IMR-90 (cell line): ENCODE results near the gene UTF1. TPM values are rescaled to one million over a fixed set of nuclear protein-coding genes. Genes with fewer than 3 reads are reported as not detected.

Experiments
- ATAC-seq: fragments of 200-7000 bp; cut with Tn5 transposase; 2 replicates; pipeline ENCODE4 v1.9.1; 2020; ENCODE audit warnings: low read depth, mild to moderate bottlenecking, moderate library complexity
- BruUV-seq: library from RNA; stranded (reverse); fragments of 400-500 nt; replicated peaks from 2 replicates; lab custom pipeline; 2021; lab: Mats Ljungman, UMichigan
- CTCF ChIA-PET: fragments of 300-600 bp; formaldehyde crosslinking; extraction: SDS; loops from one replicate; lab custom pipeline; 2021; ENCODE audit warnings: antibody characterized with exemption; lab: Yijun Ruan, JAX
- POLR2A ChIA-PET: fragments of 300-600 bp; sonication (Branson Sonifier 250); formaldehyde crosslinking; loops from one replicate; lab custom pipeline; 2022; ENCODE audit warnings: antibody characterized with exemption; ENCODE audit not compliant: unreplicated experiment; lab: Charles Lee
- DNase-seq: peaks from one replicate; pipeline ENCODE4 v3.0.0; 2013
- H2AFZ ChIP-seq: replicated peaks from 2 replicates; pipeline ENCODE3; 2013; ENCODE audit warnings: low read length, mild to moderate bottlenecking; ENCODE audit not compliant: poor library complexity
- H2AK5ac ChIP-seq: 2 replicates; pipeline ENCODE4 v1.6.1; 2013; ENCODE audit warnings: low read depth, low read length, inconsistent platforms
- H2AK9ac ChIP-seq: replicated peaks from 2 replicates; pipeline ENCODE3; 2013; ENCODE audit warnings: mild to moderate bottlenecking, low read depth, low read length, moderate library complexity; ENCODE audit not compliant: poor library complexity
- H2BK120ac ChIP-seq: 2 replicates; pipeline ENCODE4 v1.6.1; 2013; ENCODE audit warnings: low read depth, low read length, inconsistent platforms
- H2BK15ac ChIP-seq: 3 replicates; pipeline ENCODE4 v1.6.1; 2013; ENCODE audit warnings: low read depth, low read length, inconsistent platforms
- H2BK20ac ChIP-seq: 2 replicates; pipeline ENCODE4 v1.6.1; 2013; ENCODE audit warnings: low read depth, mild to moderate bottlenecking, inconsistent platforms, low read length, moderate library complexity
- H2BK5ac ChIP-seq: 2 replicates; pipeline ENCODE4 v1.6.1; 2013; ENCODE audit warnings: mild to moderate bottlenecking, low read depth, low read length, inconsistent platforms; ENCODE audit not compliant: poor library complexity, severe bottlenecking
- H3K14ac ChIP-seq: replicated peaks from 2 replicates; pipeline ENCODE4 v1.6.1; 2013; ENCODE audit warnings: low read depth, low read length, inconsistent platforms
- H3K18ac ChIP-seq: 2 replicates; pipeline ENCODE4 v1.6.1; 2013; ENCODE audit warnings: low read depth, low read length, control low read depth
- H3K23ac ChIP-seq: 2 replicates; pipeline ENCODE4 v1.6.1; 2013; ENCODE audit warnings: low read depth, low read length, inconsistent platforms
- H3K27ac ChIP-seq: 2 replicates; pipeline ENCODE4 v1.5.1; 2013; ENCODE audit warnings: mild to moderate bottlenecking, control low read depth, low read length; ENCODE audit not compliant: insufficient read depth
- H3K27me3 ChIP-seq: 2 replicates; pipeline ENCODE4 v1.6.1; 2013; ENCODE audit warnings: low read length; ENCODE audit not compliant: control insufficient read depth, insufficient read depth
- H3K36me3 ChIP-seq: 2 replicates; pipeline ENCODE4 v1.6.1; 2013; ENCODE audit warnings: low read length, mixed read lengths; ENCODE audit not compliant: control insufficient read depth, insufficient read depth
- H3K4ac ChIP-seq: 2 replicates; pipeline ENCODE4 v1.6.1; 2013; ENCODE audit warnings: low read depth, low read length, inconsistent platforms
- H3K4me1 ChIP-seq: 2 replicates; pipeline ENCODE4 v1.6.1; 2013; ENCODE audit warnings: low read length, mixed read lengths; ENCODE audit not compliant: control insufficient read depth, insufficient read depth
- H3K4me2 ChIP-seq: 2 replicates; pipeline ENCODE4 v1.6.1; 2013; ENCODE audit warnings: low read depth, mild to moderate bottlenecking, control low read depth, low read length, moderate library complexity
- H3K4me3 ChIP-seq: 2 replicates; pipeline ENCODE4 v1.5.1; 2013; ENCODE audit warnings: low read depth, mild to moderate bottlenecking, control low read depth, low read length, moderate library complexity; ENCODE audit not compliant: insufficient read depth
- H3K56ac ChIP-seq: 2 replicates; pipeline ENCODE4 v1.6.1; 2013; ENCODE audit warnings: low read length, inconsistent platforms; ENCODE audit not compliant: insufficient read depth; ENCODE audit errors: extremely low read depth
- H3K79me1 ChIP-seq, 2 experiments: 2 replicates each; pipeline ENCODE4 v1.6.1; 2013; ENCODE audit warnings: low read length in 2 of 2, inconsistent platforms in 1 of 2, low read depth in 1 of 2
- H3K9ac ChIP-seq: 2 replicates; pipeline ENCODE4 v1.6.1; 2013; ENCODE audit warnings: low read depth, low read length, control low read depth
- H3K9me1 ChIP-seq: 2 replicates; pipeline ENCODE4 v1.6.1; 2013; ENCODE audit warnings: low read length, inconsistent platforms; ENCODE audit not compliant: insufficient read depth
- H3K9me3 ChIP-seq: 2 replicates; pipeline ENCODE4 v1.6.1; 2013; ENCODE audit warnings: low read length; ENCODE audit not compliant: control insufficient read depth, insufficient read depth
- H4K20me1 ChIP-seq: 2 replicates; pipeline ENCODE4 v1.6.1; 2013; ENCODE audit warnings: low read length, inconsistent platforms; ENCODE audit not compliant: insufficient read depth
- H4K5ac ChIP-seq: 2 replicates; pipeline ENCODE4 v1.6.1; 2013; ENCODE audit warnings: mild to moderate bottlenecking, low read depth, low read length, control low read depth
- H4K8ac ChIP-seq, 2 experiments: 2 replicates each; pipeline ENCODE4 v1.6.1; 2013; ENCODE audit warnings: low read depth in 2 of 2, low read length in 2 of 2, control low read depth in 1 of 2, inconsistent platforms in 1 of 2
- H4K91ac ChIP-seq: 2 replicates; pipeline ENCODE4 v1.6.1; 2013; ENCODE audit warnings: low read depth, low read length, inconsistent platforms; ENCODE audit not compliant: insufficient read depth
- FOS ChIP-seq: fragments of 150-350 bp; IDR thresholded peaks from 2 replicates; pipeline ENCODE4 v1.6.1; 2016; ENCODE audit warnings: low read depth, low read length
- MAFK ChIP-seq: IDR thresholded peaks from 2 replicates; pipeline ENCODE4 v1.6.1; 2012; ENCODE audit warnings: low read depth, low read length, improper control_type of control experiment
- NFE2L2 ChIP-seq: fragments of 150-350 bp; IDR thresholded peaks from 2 replicates; pipeline ENCODE4 v1.6.1; 2016; ENCODE audit warnings: low read depth, mild to moderate bottlenecking, low read length
- RFX5 ChIP-seq: IDR thresholded peaks from 2 replicates; pipeline ENCODE4 v1.8.0; 2012; ENCODE audit warnings: low read depth, mild to moderate bottlenecking, low read length, moderate library complexity
- WGBS, 2 experiments: methylation state at CpG; one replicate each; pipeline versions ENCODE4 v1.1.5 to v1.1.7; 2013; ENCODE audit warnings: missing lambda C conversion rate in 2 of 2; ENCODE audit not compliant: insufficient read length in 1 of 2; ENCODE audit errors: extremely low coverage in 2 of 2; 5-methylcytosine and 5-hydroxymethylcytosine counted together
- dilution Hi-C: fragments of 300-500 bp; cut with HindIII; formaldehyde crosslinking; loops from one replicate; pipeline ENCODE4 v1.14.3; 2018; ENCODE audit warnings: low sequenced_read_pairs; ENCODE audit not compliant: unreplicated experiment
- in situ Hi-C: fragments of 300-500 bp; cut with MboI; formaldehyde crosslinking; loops from 3 replicates; pipeline ENCODE4 v1.14.3; 2019; ENCODE audit warnings: low sequenced_read_pairs, inconsistent platforms, mixed read lengths
- intact Hi-C: fragments of 100-400 bp; cut with micrococcal nuclease; formaldehyde crosslinking; loops from 2 replicates; pipeline ENCODE4 v1.10.0; 2022
- polyA plus RNA-seq, 3 experiments: library from polyadenylated mRNA; depleted of rRNA; stranded (reverse); fragments of >200 nt; gene quantifications; 2 replicates each; pipeline ENCODE4 v1.2.3, GENCODE V29; 2012; ENCODE audit warnings: low replicate concordance in 1 of 3
- total RNA-seq: library from RNA; depleted of rRNA; stranded (reverse); fragments of >200 nt; gene quantifications from 2 replicates; pipeline ENCODE4 v1.2.3, GENCODE V29; 2012
- TF ChIP-seq, protein P1 (sequence below): fragments of 150-350 bp; IDR thresholded peaks from 2 replicates; pipeline ENCODE4 v1.6.1; 2016; ENCODE audit warnings: low read depth, mild to moderate bottlenecking, low read length, moderate library complexity, borderline replicate concordance
- TF ChIP-seq, protein P2 (sequence below): conservative IDR thresholded peaks from 2 replicates; pipeline ENCODE4 v1.5.1; 2012; ENCODE audit warnings: mild to moderate bottlenecking, low read depth, low read length, improper control_type of control experiment

The UTF1 gene
- total and polyA plus RNA-seq, 2 of the 4 experiments (the other 2 are of a cell fraction) = not detected

DNA sequence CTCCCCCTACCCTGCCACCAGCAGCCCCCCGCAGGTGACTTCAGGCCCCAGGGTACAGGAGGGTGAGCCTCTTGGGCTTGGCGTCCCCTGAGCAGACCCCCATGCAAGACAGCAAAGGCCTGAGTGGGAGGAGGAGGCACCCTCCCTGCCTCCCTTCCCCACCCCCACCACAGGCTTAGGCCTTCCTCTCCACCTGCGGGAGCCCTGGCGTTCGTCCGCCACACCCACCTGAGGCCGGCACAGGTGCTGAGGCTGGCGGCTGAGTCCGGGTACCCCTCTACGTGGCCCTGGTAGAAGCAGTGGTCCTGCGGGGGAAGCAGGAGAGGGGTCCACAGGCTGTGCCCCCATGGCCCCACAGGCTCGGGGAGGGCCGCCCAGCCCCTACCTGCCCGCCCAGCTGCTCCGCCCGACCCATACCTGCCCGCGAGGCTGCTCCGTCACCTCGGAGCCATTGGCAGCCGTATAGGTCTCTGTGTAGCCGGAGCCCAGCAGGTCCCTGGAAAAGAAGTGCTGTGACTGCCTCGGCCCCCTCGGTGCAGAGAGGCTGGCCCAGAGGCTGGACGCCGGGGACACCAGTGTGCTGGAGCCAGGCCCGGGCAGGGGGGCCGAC, 43.6 kb downstream of the UTF1 start:
- Histone ChIP-seq H4K8ac (no peak overlapping the region), H3K79me1 (peaks cover 0 to 3% of the 10 kb centered on the region in 2 experiments; a peak in 1 of 4 replicates), H4K5ac (no peak overlapping the region), H3K27me3 (peaks cover 9% of the 10 kb centered on the region), H3K23ac (no peak overlapping the region), H2BK15ac (no peak overlapping the region), H4K20me1 (peaks cover 6% of the 10 kb centered on the region; the same call in 1 of the 2 replicates), H3K4me2 (no peak overlapping the region), H2AK9ac (no peak overlapping the region), H2BK5ac (no peak overlapping the region), H3K14ac (no peak overlapping the region), H3K9ac (no peak overlapping the region), H3K9me1 (0 out of 2 replicates have a peak, but pooled peaks cover 1% of the 10 kb centered on the region), H2BK20ac (no peak overlapping the region), H2AK5ac (no peak overlapping the region), H3K9me3 (no peaks in the 10 kb centered on the region), H3K4me3 (no peak overlapping the region), H3K4ac (no peak overlapping the region), H3K56ac (no peak overlapping the region), H3K18ac (no peak overlapping the region), H2AFZ (no peak overlapping the region), H3K27ac (no peak overlapping the region), H2BK120ac (no peak overlapping the region), H3K36me3 (peaks cover 4% of the 10 kb centered on the region; the same call in 1 of the 2 replicates), H4K91ac (no peak overlapping the region), H3K4me1 (peaks cover 9% of the 10 kb centered on the region)
- CTCF ChIA-PET = no interaction called here
- DNase-seq = no peak
- dilution Hi-C loops = no loop called here
- 91% methylated on average over 19 of the region's 28 CpGs; no CpG with 5 or more reads in 1 of the 2 experiments for WGBS, 2 experiments
- POLR2A ChIA-PET = no interaction called here
- BruUV-seq = no TSS peak
- no peak for TF ChIP-seq FOS
- TF ChIP-seq, protein P1, sequence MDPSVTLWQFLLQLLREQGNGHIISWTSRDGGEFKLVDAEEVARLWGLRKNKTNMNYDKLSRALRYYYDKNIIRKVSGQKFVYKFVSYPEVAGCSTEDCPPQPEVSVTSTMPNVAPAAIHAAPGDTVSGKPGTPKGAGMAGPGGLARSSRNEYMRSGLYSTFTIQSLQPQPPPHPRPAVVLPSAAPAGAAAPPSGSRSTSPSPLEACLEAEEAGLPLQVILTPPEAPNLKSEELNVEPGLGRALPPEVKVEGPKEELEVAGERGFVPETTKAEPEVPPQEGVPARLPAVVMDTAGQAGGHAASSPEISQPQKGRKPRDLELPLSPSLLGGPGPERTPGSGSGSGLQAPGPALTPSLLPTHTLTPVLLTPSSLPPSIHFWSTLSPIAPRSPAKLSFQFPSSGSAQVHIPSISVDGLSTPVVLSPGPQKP = no peak
- TF ChIP-seq, protein P2, sequence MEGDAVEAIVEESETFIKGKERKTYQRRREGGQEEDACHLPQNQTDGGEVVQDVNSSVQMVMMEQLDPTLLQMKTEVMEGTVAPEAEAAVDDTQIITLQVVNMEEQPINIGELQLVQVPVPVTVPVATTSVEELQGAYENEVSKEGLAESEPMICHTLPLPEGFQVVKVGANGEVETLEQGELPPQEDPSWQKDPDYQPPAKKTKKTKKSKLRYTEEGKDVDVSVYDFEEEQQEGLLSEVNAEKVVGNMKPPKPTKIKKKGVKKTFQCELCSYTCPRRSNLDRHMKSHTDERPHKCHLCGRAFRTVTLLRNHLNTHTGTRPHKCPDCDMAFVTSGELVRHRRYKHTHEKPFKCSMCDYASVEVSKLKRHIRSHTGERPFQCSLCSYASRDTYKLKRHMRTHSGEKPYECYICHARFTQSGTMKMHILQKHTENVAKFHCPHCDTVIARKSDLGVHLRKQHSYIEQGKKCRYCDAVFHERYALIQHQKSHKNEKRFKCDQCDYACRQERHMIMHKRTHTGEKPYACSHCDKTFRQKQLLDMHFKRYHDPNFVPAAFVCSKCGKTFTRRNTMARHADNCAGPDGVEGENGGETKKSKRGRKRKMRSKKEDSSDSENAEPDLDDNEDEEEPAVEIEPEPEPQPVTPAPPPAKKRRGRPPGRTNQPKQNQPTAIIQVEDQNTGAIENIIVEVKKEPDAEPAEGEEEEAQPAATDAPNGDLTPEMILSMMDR = no peak
- no peak for TF ChIP-seq MAFK
- no peak for TF ChIP-seq NFE2L2
- no peak for TF ChIP-seq RFX5
- no peak for ATAC-seq
- intact Hi-C loops = no loop called here
- in situ Hi-C loops = loop anchor here (25.0 kb wide), 1 partner anchor 611 kb away; no protein-coding TSS in a partner anchor
